Measurements from ENCODE around the gene SERINC5.
"Not testable (repeated sequence)": the region's sequence is repeated elsewhere in the genome, so short reads cannot be mapped to it uniquely, and the experiment has no call there.

The SERINC5 gene

GRCh38 chr5:80193401-80193800 lies 62.4 kb downstream of the SERINC5 start:
- no peak for DNase-seq

GRCh38 chr5:80192507-80193241 lies 63.2 kb downstream of the SERINC5 start:
- no peak for DNase-seq

- no peak for DNase-seq
Measured at GRCh38 chr5:80191991-80192398, 63.9 kb downstream of the SERINC5 start.

GRCh38 chr5:80191397-80191796 lies 64.5 kb downstream of the SERINC5 start:
- no peak for DNase-seq

- no peak for DNase-seq
Measured at GRCh38 chr5:80190960-80191359, 64.9 kb downstream of the SERINC5 start.

- no peak for DNase-seq
Measured at GRCh38 chr5:80189701-80190100, 66.1 kb downstream of the SERINC5 start.

- DNase-seq: no peak
Measured at GRCh38 chr5:80189201-80189600, 66.6 kb downstream of the SERINC5 start.

GRCh38 chr5:80187421-80188090 lies 68.3 kb downstream of the SERINC5 start:
- DNase-seq: no peak

GRCh38 chr5:80185535-80185934 lies 70.3 kb downstream of the SERINC5 start:
- DNase-seq: not testable (repeated sequence)

GRCh38 chr5:80185095-80185494 lies 70.8 kb downstream of the SERINC5 start:
- DNase-seq: no peak

GRCh38 chr5:80184235-80185023 lies 71.4 kb downstream of the SERINC5 start:
- no peak for DNase-seq

- DNase-seq: not testable (repeated sequence)
Measured at GRCh38 chr5:80183728-80184234, 72.1 kb downstream of the SERINC5 start.

- no peak for DNase-seq
Measured at GRCh38 chr5:80182809-80183580, 72.9 kb downstream of the SERINC5 start.

- DNase-seq: no peak
Measured at GRCh38 chr5:80181618-80182211, 74.1 kb downstream of the SERINC5 start.

- DNase-seq: no peak
Measured at GRCh38 chr5:80177236-80177635, 78.6 kb downstream of the SERINC5 start.

- DNase-seq: no peak
Measured at GRCh38 chr5:80175337-80175736, 80.5 kb downstream of the SERINC5 start.

GRCh38 chr5:80174790-80175189 lies 81.1 kb downstream of the SERINC5 start:
- DNase-seq: no peak

GRCh38 chr5:80172067-80172695 lies 83.7 kb downstream of the SERINC5 start:
- DNase-seq: no peak

GRCh38 chr5:80170117-80170535 lies 85.7 kb downstream of the SERINC5 start:
- DNase-seq: no peak

- DNase-seq: no peak
Measured at GRCh38 chr5:80168388-80169028, 87.3 kb downstream of the SERINC5 start.

- DNase-seq: no peak
Measured at GRCh38 chr5:80165452-80165851, 90.4 kb downstream of the SERINC5 start.
